Thymus (tissue), 11 donors: ENCODE data around the gene GNLY. TPM values are rescaled to one million over a fixed set of nuclear protein-coding genes. Genes with fewer than 3 reads are reported as not detected.
A peak's percentile ranks its signal among the peaks of the same experiment; 100 is the strongest.

ENCODE experiments used
- DNase-seq, 9 donors: peaks; one replicate each; pipeline ENCODE4 v3.0.0-alpha.2; 2013; ENCODE audit warnings: low spot score in 9 of 9, low read depth in 6 of 9, missing footprints in 1 of 9
- H3K27ac ChIP-seq, 2 donors: one replicate each; pipeline ENCODE4 v1.5.1; 2013; ENCODE audit warnings: control low read depth in 1 of 2, low read depth in 1 of 2, low read length in 1 of 2, mild to moderate bottlenecking in 1 of 2, moderate library complexity in 1 of 2
- H3K27me3 ChIP-seq, 2 donors: one replicate each; pipeline ENCODE4 v1.5.1; 2013; ENCODE audit warnings: low read length in 1 of 2; ENCODE audit not compliant: control insufficient read depth in 2 of 2, insufficient read depth in 1 of 2
- H3K36me3 ChIP-seq, 2 donors: one replicate each; pipeline ENCODE4 v1.5.1; 2013; ENCODE audit warnings: low read length in 1 of 2, mild to moderate bottlenecking in 1 of 2, moderate library complexity in 1 of 2; ENCODE audit not compliant: control insufficient read depth in 2 of 2, insufficient read depth in 2 of 2
- H3K4me1 ChIP-seq, 2 donors: one replicate each; pipeline ENCODE4 v1.5.1; 2013; ENCODE audit warnings: low read length in 2 of 2; ENCODE audit not compliant: control insufficient read depth in 2 of 2, insufficient read depth in 2 of 2
- H3K4me3 ChIP-seq, 2 donors: one replicate each; pipeline ENCODE4 v1.5.1; 2013; ENCODE audit warnings: low read length in 2 of 2, control low read depth in 1 of 2, mild to moderate bottlenecking in 1 of 2
- H3K9me3 ChIP-seq, 2 donors: one replicate each; pipeline ENCODE4 v1.5.1; 2013; ENCODE audit warnings: low read length in 1 of 2, mild to moderate bottlenecking in 1 of 2; ENCODE audit not compliant: control insufficient read depth in 2 of 2, insufficient read depth in 1 of 2
- WGBS: extraction: QIAGEN DNeasy Blood & Tissue Kit; methylation state at CpG from one replicate; pipeline ENCODE4 v1.1.7; 2013; 5-methylcytosine and 5-hydroxymethylcytosine counted together
- polyA plus RNA-seq: library from polyadenylated mRNA; stranded (reverse); fragments of 200-250 nt; gene quantifications from one replicate; pipeline ENCODE4 v1.2.3, GENCODE V29; 2013
- total RNA-seq: library from RNA; stranded (reverse); fragments of 120-200 nt; gene quantifications from one replicate; pipeline ENCODE4 v1.2.4, GENCODE V29; 2013
- donor health status: healthy.

GNLY gene
- total and polyA plus RNA-seq, 2 donors, result 1.7 to 7.0 TPM

DNA sequence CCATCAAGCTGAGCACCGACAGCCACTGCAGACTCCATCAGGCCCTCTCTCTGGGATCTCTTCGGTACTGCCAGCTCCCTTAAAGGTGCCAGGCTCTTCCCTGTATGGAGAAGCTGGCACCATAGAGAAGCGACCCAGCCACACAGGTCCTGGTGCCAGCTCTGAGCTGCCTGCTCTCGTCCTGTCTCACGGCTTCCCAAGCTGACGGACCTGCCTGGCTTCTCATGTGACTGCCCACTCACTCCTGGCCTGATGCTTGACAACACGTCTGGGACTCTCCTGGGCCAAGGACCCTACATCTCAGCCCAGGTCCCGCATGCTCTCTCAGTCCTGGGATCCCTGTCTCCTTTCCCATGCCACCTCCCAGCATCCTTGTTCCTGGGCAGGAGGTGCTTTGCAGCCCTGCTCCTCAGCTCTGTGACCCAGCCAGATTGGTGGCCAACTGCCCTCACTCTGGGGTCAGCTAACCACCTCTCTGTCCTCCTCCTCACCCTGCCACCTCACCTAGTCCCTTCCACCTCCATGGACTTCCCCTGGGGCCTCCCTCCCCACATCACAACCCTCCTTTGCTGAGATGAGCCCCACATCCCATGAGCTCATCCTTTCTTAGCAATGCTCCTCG, 47.2 kb downstream of the GNLY start:
- no peak for DNase-seq
- Histone ChIP-seq H3K4me3 (no peak overlapping the region), H3K27me3 (peaks cover 0 to 17% of the 10 kb centered on the region in 2 donors), H3K4me1 (peaks cover 10 to 48% of the 10 kb centered on the region in 2 donors), H3K36me3 (no peaks in the 10 kb centered on the region), H3K9me3 (peaks cover 0 to 3% of the 10 kb centered on the region in 2 donors), H3K27ac (peak overlapping the region in 1 of 2 donors; percentile 55)
- 98% methylated on average over 9 of the region's 9 CpGs for WGBS

DNA sequence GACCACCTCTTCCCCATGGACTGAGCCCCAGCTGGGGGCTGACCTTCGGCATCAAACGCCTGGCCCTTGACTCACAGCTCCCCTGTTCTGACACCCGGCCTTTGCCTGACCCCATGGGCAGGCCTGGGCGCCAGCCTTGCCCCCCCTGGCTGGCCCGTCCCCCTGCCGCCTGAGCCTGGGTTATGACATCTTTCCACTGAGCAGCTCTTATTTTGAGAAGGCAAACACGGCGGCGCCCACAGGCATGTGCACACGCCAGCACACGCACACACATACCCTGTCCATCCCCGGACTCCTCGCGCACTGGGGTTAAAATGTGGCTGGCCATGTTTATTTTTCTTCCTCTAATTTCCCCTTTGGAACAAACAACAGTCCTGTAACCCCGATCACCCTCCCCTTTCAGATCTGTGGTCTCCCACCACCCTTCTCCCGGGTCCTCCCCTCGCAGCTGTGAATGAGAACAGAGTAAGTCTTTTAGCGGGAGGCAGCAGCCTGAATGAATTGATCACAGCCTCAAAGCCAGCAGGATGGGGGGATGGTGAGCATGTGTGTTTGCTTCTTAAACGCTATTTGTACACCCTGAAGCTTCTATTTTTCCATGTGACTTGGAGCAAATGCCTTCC, 47.8 kb downstream of the GNLY start:
- WGBS, result 72% methylated on average over 19 of the region's 19 CpGs
- peak overlapping the region; percentile 23 to 71 for H3K27ac ChIP-seq
- peak in 2 of 9 donors; percentile 26 to 67 for DNase-seq
- H3K9me3 ChIP-seq, result no peaks in the 10 kb centered on the region
- H3K36me3 ChIP-seq, result no peaks in the 10 kb centered on the region
- H3K4me1 ChIP-seq, result peaks cover 10 to 54% of the 10 kb centered on the region in 2 donors
- no peak overlapping the region for H3K4me3 ChIP-seq
- H3K27me3 ChIP-seq, result peaks cover 0 to 19% of the 10 kb centered on the region in 2 donors

DNA sequence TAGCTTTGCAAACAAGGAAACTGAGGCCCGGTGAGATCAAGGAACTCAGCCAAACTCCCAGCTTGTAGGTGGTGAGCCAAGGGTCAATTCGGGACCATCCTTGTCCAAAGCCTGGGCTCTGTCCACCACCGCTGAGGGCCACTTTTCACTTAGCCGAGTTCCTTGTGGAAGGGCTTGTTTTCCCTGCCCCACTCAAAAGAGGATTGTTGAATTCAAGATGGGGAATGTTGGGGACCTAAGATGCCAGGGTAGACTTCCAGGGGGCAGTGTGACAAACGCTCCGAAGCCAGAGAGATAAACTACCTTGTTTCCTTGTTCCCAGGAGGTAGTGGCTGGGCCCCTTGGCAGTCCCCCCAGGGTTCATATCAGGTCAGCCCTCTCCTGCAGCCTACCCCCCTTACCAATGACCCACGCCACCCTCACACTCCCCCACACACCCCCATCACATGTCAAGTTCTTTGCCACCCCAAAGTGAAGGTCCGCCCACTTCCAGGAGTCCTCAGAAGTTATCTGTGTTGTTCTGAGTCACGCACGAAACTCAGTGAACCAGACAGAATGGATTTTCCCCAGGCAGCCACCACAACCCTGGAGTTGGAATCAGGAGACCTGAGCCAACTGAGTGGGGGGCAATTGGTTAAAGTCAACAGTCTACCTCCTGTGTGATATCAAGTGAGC, 49.3 kb downstream of the GNLY start:
- Histone ChIP-seq H3K9me3 (no peaks in the 10 kb centered on the region), H3K27me3 (peaks cover 0 to 21% of the 10 kb centered on the region in 2 donors), H3K4me1 (peaks cover 10 to 57% of the 10 kb centered on the region in 2 donors), H3K36me3 (no peaks in the 10 kb centered on the region), H3K27ac (no peak overlapping the region), H3K4me3 (no peak overlapping the region)
- 89% methylated on average over 10 of the region's 10 CpGs for WGBS
- no peak for DNase-seq

DNA sequence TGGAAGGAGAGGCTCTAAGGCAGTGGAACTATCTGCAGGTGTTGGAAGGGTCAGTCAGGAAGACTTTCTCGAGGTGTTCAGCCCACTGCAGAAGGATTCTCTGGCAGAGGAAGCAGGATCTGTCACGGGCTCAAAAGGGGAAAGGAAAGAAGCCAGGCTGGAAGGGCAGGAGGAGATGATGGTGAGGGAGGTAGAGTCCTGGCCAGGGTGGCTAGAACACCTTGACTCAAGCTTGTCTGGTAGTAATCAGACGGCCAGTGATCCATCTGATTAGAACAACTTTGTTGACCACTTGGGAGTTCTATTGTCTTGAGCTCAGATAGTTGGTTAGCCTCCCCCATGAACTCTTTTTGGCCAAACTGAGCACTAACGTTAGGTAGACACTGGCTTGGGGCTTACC, 49.9 kb downstream of the GNLY start:
- 96% methylated on average over 4 of the region's 4 CpGs for WGBS
- Histone ChIP-seq H3K4me1 (peaks cover 10 to 61% of the 10 kb centered on the region in 2 donors), H3K27ac (no peak overlapping the region), H3K4me3 (no peak overlapping the region), H3K36me3 (no peaks in the 10 kb centered on the region), H3K9me3 (no peaks in the 10 kb centered on the region), H3K27me3 (peaks cover 0 to 27% of the 10 kb centered on the region in 2 donors)
- no peak for DNase-seq

DNA sequence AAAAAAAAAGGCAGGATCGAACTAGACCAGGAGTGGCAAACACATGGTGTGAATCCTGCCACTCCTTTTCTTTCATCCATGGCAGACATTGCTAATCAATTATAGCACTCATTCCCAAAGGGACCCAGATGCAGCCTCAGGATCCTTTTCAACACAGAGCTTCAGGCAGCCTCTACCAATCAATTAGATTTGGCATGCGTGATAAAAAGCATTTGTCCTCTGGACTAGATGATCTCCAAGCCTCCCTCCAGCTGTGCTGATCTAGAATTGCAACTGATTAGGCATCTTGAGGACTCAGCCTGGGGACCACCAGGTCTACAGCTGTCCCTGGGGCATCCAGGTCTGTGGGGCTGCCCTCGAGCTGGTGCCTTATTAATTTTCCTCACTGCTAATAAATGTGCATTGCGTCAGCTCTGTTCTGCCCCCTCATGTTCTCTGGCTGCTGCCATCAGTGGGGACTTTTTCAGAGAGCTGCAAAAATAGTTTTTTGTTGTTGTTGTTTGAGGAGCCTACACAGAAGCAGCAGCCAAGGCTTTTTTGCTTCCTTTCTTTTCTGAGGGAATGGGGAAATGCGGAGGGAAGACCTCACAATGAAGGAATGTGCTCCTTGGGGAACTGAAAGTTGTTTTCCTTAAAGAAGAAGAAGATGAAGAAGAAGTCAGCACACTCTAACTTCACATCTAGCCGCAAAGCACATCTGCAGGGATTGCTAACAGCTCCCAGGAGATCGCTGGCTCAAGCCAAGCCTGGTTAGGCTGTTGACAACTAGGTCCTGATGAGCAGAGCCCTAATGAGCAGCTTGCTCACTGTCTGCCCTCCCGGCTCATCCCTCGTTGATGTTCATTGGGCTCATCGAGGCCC, 50.8 kb downstream of the GNLY start:
- peak in 1 of 9 donors; percentile 19 for DNase-seq
- WGBS, result 72% methylated on average over 10 of the region's 10 CpGs
- Histone ChIP-seq H3K27me3 (peaks cover 0 to 33% of the 10 kb centered on the region in 2 donors), H3K36me3 (no peaks in the 10 kb centered on the region), H3K4me3 (no peak overlapping the region), H3K9me3 (no peaks in the 10 kb centered on the region), H3K27ac (no peak overlapping the region), H3K4me1 (peaks cover 10 to 61% of the 10 kb centered on the region in 2 donors)

DNA sequence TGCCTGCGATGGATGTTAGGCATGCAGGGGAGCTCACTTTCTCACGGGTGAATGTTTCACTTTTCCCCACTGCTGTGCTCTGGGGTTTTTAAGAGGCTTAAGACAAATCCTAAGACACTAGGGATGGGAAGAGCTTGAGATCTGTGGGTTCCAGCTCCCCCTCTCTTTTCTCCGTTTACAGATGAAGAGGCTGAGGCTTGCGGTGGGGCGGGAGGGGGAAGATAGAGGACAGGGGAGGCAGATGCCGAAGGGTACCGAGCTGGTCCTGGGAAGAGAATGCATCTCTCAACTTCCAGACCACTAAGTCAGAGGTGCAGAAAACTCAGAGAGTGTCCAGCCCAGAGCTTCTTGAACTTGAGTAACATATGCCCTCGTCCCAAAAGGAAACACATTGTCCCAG, 51.5 kb downstream of the GNLY start:
- H3K4me3 ChIP-seq, result no peak overlapping the region
- H3K9me3 ChIP-seq, result no peaks in the 10 kb centered on the region
- no peak for DNase-seq
- peaks cover 1 to 35% of the 10 kb centered on the region in 2 donors for H3K27me3 ChIP-seq
- H3K4me1 ChIP-seq, result peaks cover 10 to 61% of the 10 kb centered on the region in 2 donors
- no peak overlapping the region for H3K27ac ChIP-seq
- 78% methylated on average over 8 of the region's 8 CpGs for WGBS
- H3K36me3 ChIP-seq, result no peaks in the 10 kb centered on the region

DNA sequence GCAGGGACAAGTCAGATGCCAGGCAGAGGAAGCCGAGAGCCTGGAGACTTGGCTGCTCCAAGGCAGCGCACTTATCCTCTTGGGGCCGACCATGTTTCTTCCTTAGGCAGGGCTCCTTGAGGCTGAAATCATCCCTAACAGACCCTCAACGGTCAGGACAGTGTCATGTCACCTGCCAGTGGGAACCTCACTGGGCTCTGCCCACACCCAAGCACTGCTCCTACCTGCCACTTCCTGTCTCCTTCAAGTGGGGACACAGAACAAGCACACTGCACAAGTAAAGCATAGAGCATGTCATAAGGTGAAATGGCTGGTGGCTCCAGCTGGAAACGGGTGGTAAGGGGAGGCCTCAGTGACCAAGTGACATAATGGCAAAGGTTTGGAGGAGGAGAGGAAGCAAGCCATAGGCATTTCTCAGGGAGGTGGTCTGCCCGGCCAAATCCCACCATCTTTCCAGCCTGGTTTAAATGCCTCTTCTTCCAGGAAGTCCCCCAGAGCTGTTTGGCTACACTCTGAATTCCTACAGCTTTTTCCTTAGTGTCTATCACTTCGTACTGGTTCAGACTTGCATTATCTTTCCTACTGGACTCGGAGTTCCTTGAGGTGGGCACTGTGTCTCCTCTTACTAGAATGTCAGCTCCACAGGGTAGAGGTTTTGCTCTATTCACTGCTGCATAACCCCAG, 52.3 kb downstream of the GNLY start:
- peaks cover 10 to 62% of the 10 kb centered on the region in 2 donors for H3K4me1 ChIP-seq
- H3K4me3 ChIP-seq, result no peak overlapping the region
- DNase-seq, result peak in 1 of 9 donors; percentile 54
- no peaks in the 10 kb centered on the region for H3K36me3 ChIP-seq
- H3K27me3 ChIP-seq, result peaks cover 8 to 43% of the 10 kb centered on the region in 2 donors
- WGBS, result 80% methylated on average over 8 of the region's 8 CpGs
- H3K27ac ChIP-seq, result no peak overlapping the region
- no peaks in the 10 kb centered on the region for H3K9me3 ChIP-seq

DNA sequence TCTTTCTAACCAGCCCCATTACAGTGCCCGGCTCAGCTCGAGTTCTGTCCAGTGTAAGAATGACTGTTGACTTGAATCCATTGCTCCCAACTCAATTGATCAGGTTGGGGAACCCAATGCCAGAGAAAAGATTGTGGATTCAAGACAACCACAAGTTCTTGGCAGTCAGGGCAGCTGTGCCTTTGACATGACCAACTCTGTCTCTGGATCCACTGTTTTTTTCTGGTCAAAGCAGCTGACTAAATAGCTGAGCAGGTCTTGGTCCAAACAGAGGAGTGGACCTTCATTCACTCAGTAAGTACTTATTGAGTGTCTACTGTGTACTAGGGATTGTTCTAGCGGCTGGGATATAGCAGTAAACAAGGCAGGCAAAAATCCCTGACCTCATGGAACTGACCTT, 53.3 kb downstream of the GNLY start:
- 94% methylated on average over 3 of the region's 3 CpGs for WGBS
- DNase-seq, result no peak
- peaks cover 5 to 52% of the 10 kb centered on the region in 2 donors for H3K4me1 ChIP-seq
- H3K9me3 ChIP-seq, result peaks cover 0 to 1% of the 10 kb centered on the region in 2 donors
- peaks cover 18 to 51% of the 10 kb centered on the region in 2 donors for H3K27me3 ChIP-seq
- H3K36me3 ChIP-seq, result no peaks in the 10 kb centered on the region
- H3K27ac ChIP-seq, result no peak overlapping the region
- no peak overlapping the region for H3K4me3 ChIP-seq
